GM19395 (cell line): ENCODE measurements around the gene PTPRN.
"Not testable (repeated sequence)": the region's sequence is repeated elsewhere in the genome, so short reads cannot be mapped to it uniquely, and the experiment has no call there.

ENCODE experiments used
- ATAC-seq: cut with Tn5 transposase; IDR thresholded peaks from one replicate; pipeline ENCODE4 v1.9.1; 2021; ENCODE audit warnings: mild to moderate bottlenecking, moderate library complexity; ENCODE audit not compliant: unreplicated experiment

PTPRN gene

GRCh38 chr2:219289195-219289536 is 20.0 kb downstream of the PTPRN start:
- no peak for ATAC-seq

GRCh38 chr2:219287580-219288265 is 21.5 kb downstream of the PTPRN start:
- ATAC-seq, result no peak

- ATAC-seq, result not testable (repeated sequence)
These were observed 22.1 kb downstream of the PTPRN start for GRCh38 chr2:219287116-219287440.

- no peak for ATAC-seq
These were observed 22.6 kb downstream of the PTPRN start for GRCh38 chr2:219286436-219287115.

GRCh38 chr2:219285894-219286425 is 23.2 kb downstream of the PTPRN start:
- no peak for ATAC-seq

- ATAC-seq, result no peak
These were observed 23.8 kb downstream of the PTPRN start for GRCh38 chr2:219285373-219285735.

- no peak for ATAC-seq
These were observed 24.5 kb downstream of the PTPRN start for GRCh38 chr2:219284501-219285372.

GRCh38 chr2:219282943-219283581 is 26.1 kb downstream of the PTPRN start:
- no peak for ATAC-seq

GRCh38 chr2:219282375-219282774 is 26.8 kb downstream of the PTPRN start:
- no peak for ATAC-seq

- ATAC-seq, result no peak
These were observed 27.6 kb downstream of the PTPRN start for GRCh38 chr2:219281588-219281987.

- ATAC-seq, result no peak
These were observed 28.6 kb downstream of the PTPRN start for GRCh38 chr2:219280651-219281050.

GRCh38 chr2:219279916-219280516 is 29.2 kb downstream of the PTPRN start:
- no peak for ATAC-seq

GRCh38 chr2:219279151-219279915 is 29.9 kb downstream of the PTPRN start, which contains the start of gene DNAJB2:
DNAJB2 (plus strand) TSS chr2:219279366; CDS start chr2:219279834, 468 bp downstream.
- ATAC-seq, result peak; percentile 83

- ATAC-seq, result no peak
These were observed 30.5 kb downstream of the PTPRN start for GRCh38 chr2:219278655-219279150.

GRCh38 chr2:219277703-219278654 is 31.2 kb downstream of the PTPRN start:
- ATAC-seq, result peak; percentile 31

GRCh38 chr2:219274361-219274921 is 34.8 kb downstream of the PTPRN start:
- no peak for ATAC-seq

GRCh38 chr2:219273937-219274336 is 35.3 kb downstream of the PTPRN start:
- ATAC-seq, result no peak

GRCh38 chr2:219272995-219273394 is 36.2 kb downstream of the PTPRN start:
- no peak for ATAC-seq
